Breast epithelium (tissue), 3 donors: ENCODE measurements around the gene C1QTNF9B.

Source experiments
- CTCF ChIP-seq, 3 donors: fragments of 450-650 bp; IDR thresholded peaks; one replicate each; pipeline ENCODE4 v1.5.1; 2016 to 2017; ENCODE audit warnings: antibody characterized with exemption in 3 of 3, mild to moderate bottlenecking in 3 of 3, moderate library complexity in 3 of 3
- POLR2A ChIP-seq: fragments of 450-650 bp; IDR thresholded peaks from one replicate; pipeline ENCODE4 v1.6.1; 2016; ENCODE audit warnings: antibody characterized with exemption, mild to moderate bottlenecking, moderate library complexity
- POLR2AphosphoS5 ChIP-seq, 3 donors: sonication (generic); formaldehyde crosslinking; IDR thresholded peaks; one replicate each; pipeline ENCODE4 v1.6.1; 2017; ENCODE audit warnings: antibody characterized with exemption in 3 of 3

DNA sequence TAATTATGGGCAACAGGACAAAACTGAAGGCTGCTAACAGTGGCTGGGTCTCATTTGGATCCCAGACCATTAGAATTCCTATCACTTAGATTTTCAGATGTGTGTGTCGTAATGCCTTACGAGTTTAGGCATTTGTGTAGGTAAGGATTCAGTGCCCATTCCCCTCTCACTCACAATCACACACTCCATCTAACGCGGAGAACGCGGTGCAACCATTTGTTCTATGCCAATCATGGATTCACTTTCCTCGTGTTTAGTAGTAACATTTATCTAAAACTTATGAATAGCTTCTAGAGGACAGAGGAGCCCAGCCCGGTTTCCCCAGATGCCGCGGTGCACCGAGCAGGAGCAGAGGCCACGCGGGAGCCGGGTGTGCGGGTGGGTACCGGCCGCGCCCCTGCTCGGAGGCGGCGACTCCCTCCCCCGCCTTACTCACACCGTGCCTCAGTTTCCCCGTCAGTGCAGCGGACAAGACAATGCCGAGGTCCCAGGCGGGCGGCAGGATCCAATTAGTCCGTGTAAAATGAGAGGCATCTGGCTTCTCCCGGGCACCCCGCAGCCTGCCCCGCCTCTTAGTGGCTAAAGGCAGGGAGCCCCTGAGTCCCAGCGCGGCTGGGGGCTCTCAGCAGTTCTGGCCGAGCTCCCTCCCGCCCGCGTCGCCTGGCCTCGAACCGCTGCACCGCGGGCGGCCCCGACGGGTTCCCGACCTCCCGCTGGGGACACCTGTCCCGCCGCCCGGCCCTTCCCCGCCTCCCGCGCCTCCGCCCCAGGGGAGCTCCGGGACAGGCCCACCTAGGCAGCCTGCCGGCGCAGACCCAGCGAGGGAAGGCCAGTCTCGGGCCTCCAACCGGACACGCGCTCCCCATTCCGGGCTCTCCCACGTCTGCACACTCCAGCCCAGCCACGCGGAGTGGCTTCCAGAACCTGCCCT, 5.9 kb upstream of the C1QTNF9B start:
- TF ChIP-seq CTCF (IDR thresholded peaks at IDR 0.05) (no peak), POLR2A (no peak), POLR2AphosphoS5 (IDR thresholded peaks at IDR 0.05) (no peak)
